Retinal pigment epithelial cell (primary cell): ENCODE data around the gene LVRN.
A peak's percentile ranks its signal among the peaks of the same experiment; 100 is the strongest.

Experiments used
- DNase-seq: peaks from one replicate; pipeline ENCODE4 v3.0.0-alpha.2; 2010; ENCODE audit warnings: low read depth
- H3K4me3 ChIP-seq: 2 replicates; pipeline ENCODE4 v1.5.1; 2011; ENCODE audit warnings: mild to moderate bottlenecking, low read length, control low read depth, moderate library complexity
- CTCF ChIP-seq: conservative IDR thresholded peaks from 2 replicates; pipeline ENCODE4 v1.5.1; 2011; ENCODE audit warnings: low read depth, low read length, control low read depth, inconsistent platforms

The LVRN gene

GRCh38 chr5:115961381-115962238, 665 bp upstream of the LVRN start:
- TF ChIP-seq CTCF: no peak
- no peak for DNase-seq
- H3K4me3 ChIP-seq: peak overlapping the region; percentile 44

- no peak for TF ChIP-seq CTCF
- no peak for DNase-seq
- peak overlapping the region; percentile 44 for H3K4me3 ChIP-seq
Observed at GRCh38 chr5:115962565-115963402, 509 bp downstream of the LVRN start.

GRCh38 chr5:115963566-115963965, 1.3 kb downstream of the LVRN start:
- H3K4me3 ChIP-seq: no peak overlapping the region
- TF ChIP-seq CTCF: peak; percentile 10
- no peak for DNase-seq

- no peak for DNase-seq
- no peak overlapping the region for H3K4me3 ChIP-seq
- no peak for TF ChIP-seq CTCF
Observed at GRCh38 chr5:115968770-115969169, 6.5 kb downstream of the LVRN start.

GRCh38 chr5:115977096-115977495, 14.8 kb downstream of the LVRN start:
- no peak overlapping the region for H3K4me3 ChIP-seq
- TF ChIP-seq CTCF: no peak
- DNase-seq: no peak

- peak; percentile 74 for DNase-seq
- no peak for TF ChIP-seq CTCF
- H3K4me3 ChIP-seq: no peak overlapping the region
Observed at GRCh38 chr5:115977988-115978387, 15.7 kb downstream of the LVRN start.
